ENCODE results near the gene NPEPPS. TPM values are rescaled to one million over a fixed set of nuclear protein-coding genes. Genes with fewer than 3 reads are reported as not detected.

NPEPPS gene
- total RNA-seq, 1 experiment from 2014 or later = 89.1 TPM

- H3K27ac ChIP-seq = no peak overlapping the region
These were observed 122.5 kb downstream of the NPEPPS start for GRCh38 chr17:47653442-47653841.

GRCh38 chr17:47654991-47655390 is 124.1 kb downstream of the NPEPPS start:
- Histone ChIP-seq H3K9me3 (replicated peaks) (no peaks in the 10 kb centered on the region), H3K4me1 (peaks cover 17% of the 10 kb centered on the region), H3K36me3 (peaks cover 89% of the 10 kb centered on the region), H3K27me3 (no peaks in the 10 kb centered on the region), H3K4me3 (no peak overlapping the region), H3K27ac (no peak overlapping the region)
- no peak for DNase-seq

More at GRCh38 chr17:47653442-47653841, 122.5 kb downstream of the NPEPPS start:
- Histone ChIP-seq H3K9me3 (replicated peaks) (no peaks in the 10 kb centered on the region), H3K36me3 (peaks cover 74% of the 10 kb centered on the region), H3K4me3 (no peak overlapping the region), H3K4me1 (peaks cover 17% of the 10 kb centered on the region), H3K27me3 (no peaks in the 10 kb centered on the region)
- no peak for DNase-seq

- Histone ChIP-seq H3K36me3 (peaks cover 92% of the 10 kb centered on the region), H3K27me3 (no peaks in the 10 kb centered on the region), H3K9me3 (replicated peaks) (no peaks in the 10 kb centered on the region), H3K27ac (no peak overlapping the region), H3K4me3 (no peak overlapping the region), H3K4me1 (no peaks in the 10 kb centered on the region)
- no peak for DNase-seq
These were observed 129.2 kb downstream of the NPEPPS start for GRCh38 chr17:47660064-47660492.

- no peaks in the 10 kb centered on the region for H3K4me1 ChIP-seq
- H3K4me3 ChIP-seq = no peak overlapping the region
- no peaks in the 10 kb centered on the region for H3K9me3 ChIP-seq (replicated peaks)
- peak; percentile 37 to 77 for DNase-seq
- H3K27ac ChIP-seq = no peak overlapping the region
- no peaks in the 10 kb centered on the region for H3K27me3 ChIP-seq
- H3K36me3 ChIP-seq = peaks cover 92% of the 10 kb centered on the region
These were observed 133.2 kb downstream of the NPEPPS start for GRCh38 chr17:47663912-47664623.

- Histone ChIP-seq H3K4me1 (no peaks in the 10 kb centered on the region), H3K27me3 (no peaks in the 10 kb centered on the region), H3K9me3 (replicated peaks) (no peaks in the 10 kb centered on the region), H3K36me3 (peaks cover 92% of the 10 kb centered on the region), H3K4me3 (no peak overlapping the region), H3K27ac (no peak overlapping the region)
- DNase-seq = no peak
These were observed 133.7 kb downstream of the NPEPPS start for GRCh38 chr17:47664624-47664941.

GRCh38 chr17:47665655-47666054 is 134.7 kb downstream of the NPEPPS start:
- no peaks in the 10 kb centered on the region for H3K9me3 ChIP-seq (replicated peaks)
- peaks cover 92% of the 10 kb centered on the region for H3K36me3 ChIP-seq
- no peaks in the 10 kb centered on the region for H3K4me1 ChIP-seq
- H3K27me3 ChIP-seq = no peaks in the 10 kb centered on the region
- no peak overlapping the region for H3K4me3 ChIP-seq
- H3K27ac ChIP-seq = no peak overlapping the region
- no peak for DNase-seq

- peaks cover 95% of the 10 kb centered on the region for H3K36me3 ChIP-seq
- no peaks in the 10 kb centered on the region for H3K9me3 ChIP-seq (replicated peaks)
- H3K27me3 ChIP-seq = no peaks in the 10 kb centered on the region
- no peak for DNase-seq
- no peaks in the 10 kb centered on the region for H3K4me1 ChIP-seq
- H3K27ac ChIP-seq = no peak overlapping the region
- no peak overlapping the region for H3K4me3 ChIP-seq
These were observed 138.2 kb downstream of the NPEPPS start for GRCh38 chr17:47669081-47669480.

GRCh38 chr17:47670064-47670463 is 139.2 kb downstream of the NPEPPS start:
- H3K27me3 ChIP-seq = no peaks in the 10 kb centered on the region
- H3K4me3 ChIP-seq = no peak overlapping the region
- peaks cover 95% of the 10 kb centered on the region for H3K36me3 ChIP-seq
- no peak for DNase-seq
- H3K9me3 ChIP-seq (replicated peaks) = no peaks in the 10 kb centered on the region
- H3K27ac ChIP-seq = no peak overlapping the region
- H3K4me1 ChIP-seq = no peaks in the 10 kb centered on the region

Other genes starting within 250 kb of the NPEPPS start
- gene EFCAB13, start 207.2 kb upstream of the NPEPPS start, total RNA-seq (2014; rRNA removed; shearing (Covaris generic)) = 4.7 and 7.0 TPM in 2 replicates
- gene KPNB1, start 118.8 kb downstream of the NPEPPS start, total RNA-seq (2014; rRNA removed; shearing (Covaris generic)) = 530 and 537 TPM in 2 replicates
- 14.4 and 15.6 TPM in 2 replicates for gene TBKBP1, start 163.1 kb downstream of the NPEPPS start, total RNA-seq (2014; rRNA removed; shearing (Covaris generic))
- not detected in 2 replicates for gene TBX21, start 202.1 kb downstream of the NPEPPS start, total RNA-seq (2014; rRNA removed; shearing (Covaris generic))